H4 (cell line): ENCODE measurements around the gene AFF3. TPM values are rescaled to one million over a fixed set of nuclear protein-coding genes. Genes with fewer than 3 reads are reported as not detected.
A peak's percentile ranks its signal among the peaks of the same experiment; 100 is the strongest.

ENCODE experiments used
- DNase-seq: peaks from one replicate; pipeline ENCODE4 v3.0.0-alpha.2; 2015; ENCODE audit warnings: low spot score
- total RNA-seq: library from RNA; depleted of rRNA; stranded (reverse); fragments of >200 nt; shearing (Covaris generic); gene quantifications from 2 replicates; pipeline ENCODE4 v1.2.3, GENCODE V29; 2014

Gene AFF3
- total RNA-seq, 1 experiment from 2014 or later: 0.37 TPM

GRCh38 chr2:99827296-99827999 is 314.9 kb downstream of the AFF3 start:
- DNase-seq: no peak

- DNase-seq: no peak
Measured at GRCh38 chr2:99825630-99826029, 316.8 kb downstream of the AFF3 start.

- no peak for DNase-seq
Measured at GRCh38 chr2:99824758-99825157, 317.6 kb downstream of the AFF3 start.

- no peak for DNase-seq
Measured at GRCh38 chr2:99822474-99823207, 319.7 kb downstream of the AFF3 start.

DNA sequence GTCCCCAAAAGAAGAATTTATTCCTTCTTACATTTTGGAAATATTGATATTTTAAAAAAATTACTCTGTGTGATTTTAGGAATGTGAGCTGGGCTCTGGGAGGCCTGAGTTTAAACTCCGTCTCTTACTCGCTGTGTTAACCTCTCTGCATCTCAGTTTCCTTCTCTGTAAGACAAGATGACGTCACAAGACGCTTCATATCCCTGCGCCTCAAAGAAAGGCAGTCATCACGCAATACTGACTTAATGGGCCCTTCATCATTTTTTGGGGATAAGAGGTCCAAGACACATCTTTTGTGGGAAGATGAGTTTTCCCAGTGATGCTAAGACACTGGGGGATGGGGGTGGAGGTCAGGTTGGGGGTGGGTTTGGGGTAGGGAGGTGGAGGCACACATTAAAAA is 320.4 kb downstream of the AFF3 start:
- no peak for DNase-seq

- DNase-seq: peak; percentile 28
Measured at GRCh38 chr2:99821572-99821971, 320.8 kb downstream of the AFF3 start.

GRCh38 chr2:99821039-99821438 is 321.4 kb downstream of the AFF3 start:
- DNase-seq: no peak

GRCh38 chr2:99819766-99820165 is 322.6 kb downstream of the AFF3 start:
- DNase-seq: peak; percentile 19

GRCh38 chr2:99818842-99819241 is 323.5 kb downstream of the AFF3 start:
- peak; percentile 24 for DNase-seq

- DNase-seq: no peak
Measured at GRCh38 chr2:99816908-99817307, 325.5 kb downstream of the AFF3 start.

GRCh38 chr2:99812426-99812825 is 330.0 kb downstream of the AFF3 start:
- no peak for DNase-seq

GRCh38 chr2:99811544-99811943 is 330.8 kb downstream of the AFF3 start:
- DNase-seq: no peak

DNA sequence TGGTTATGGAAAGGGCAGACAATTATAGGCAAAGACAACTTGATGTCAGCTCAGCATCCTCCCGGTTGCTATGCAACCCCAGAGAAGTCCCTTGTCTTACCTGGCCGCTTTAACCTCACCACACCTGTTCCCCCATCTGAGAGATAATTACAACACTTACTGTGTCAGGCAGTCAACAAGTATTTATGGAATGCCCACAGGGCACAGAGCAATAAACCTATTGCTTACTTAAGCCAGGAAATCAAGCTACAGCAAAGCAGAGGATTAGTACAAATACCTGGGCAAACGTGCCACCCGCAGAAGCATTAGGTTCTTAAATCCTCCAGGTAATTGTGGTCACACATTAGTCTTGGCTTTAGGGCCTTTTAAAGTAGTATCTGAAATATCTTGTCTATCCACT is 332.2 kb downstream of the AFF3 start:
- no peak for DNase-seq

GRCh38 chr2:99809259-99809900 is 333.0 kb downstream of the AFF3 start:
- DNase-seq: no peak

DNA sequence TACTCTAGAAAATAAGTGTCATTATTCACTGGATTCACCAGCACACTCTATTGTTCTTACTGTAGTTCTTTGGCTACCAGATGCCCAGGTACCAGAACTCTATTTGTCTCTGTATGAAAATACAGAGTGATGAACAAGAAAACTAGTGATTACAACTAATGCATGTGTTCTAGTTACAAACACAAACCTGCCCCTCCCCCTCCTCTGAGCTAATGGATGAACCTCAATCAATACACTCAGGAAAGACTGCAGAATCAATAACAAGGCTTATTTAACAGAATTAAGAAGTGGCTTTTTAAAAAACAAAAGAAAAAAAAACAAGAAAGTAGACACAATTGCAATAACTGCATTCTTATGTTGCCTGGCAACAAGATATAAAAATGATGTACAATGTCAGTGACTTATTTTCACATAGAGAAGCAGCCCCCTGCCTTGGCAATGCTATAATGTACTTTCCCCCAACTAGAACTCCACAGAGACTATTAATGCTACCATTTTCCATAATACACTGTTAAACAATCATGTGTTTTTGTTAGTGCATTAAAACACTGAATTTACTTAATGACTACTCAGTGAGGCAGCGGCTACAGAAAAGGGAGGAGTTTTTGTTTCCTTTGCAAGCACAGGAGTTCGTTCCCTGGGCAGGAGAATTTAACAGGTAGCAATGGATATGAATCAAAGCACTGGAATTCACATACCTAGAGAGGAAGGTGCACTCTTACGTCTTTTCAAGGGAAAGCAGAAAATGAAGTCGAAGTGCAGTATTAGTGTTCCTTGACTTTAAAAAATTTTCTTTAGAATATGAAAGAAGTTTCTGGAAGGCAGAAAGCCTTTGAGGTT is 333.8 kb downstream of the AFF3 start:
- DNase-seq: no peak

GRCh38 chr2:99806758-99807157 is 335.6 kb downstream of the AFF3 start:
- no peak for DNase-seq

DNA sequence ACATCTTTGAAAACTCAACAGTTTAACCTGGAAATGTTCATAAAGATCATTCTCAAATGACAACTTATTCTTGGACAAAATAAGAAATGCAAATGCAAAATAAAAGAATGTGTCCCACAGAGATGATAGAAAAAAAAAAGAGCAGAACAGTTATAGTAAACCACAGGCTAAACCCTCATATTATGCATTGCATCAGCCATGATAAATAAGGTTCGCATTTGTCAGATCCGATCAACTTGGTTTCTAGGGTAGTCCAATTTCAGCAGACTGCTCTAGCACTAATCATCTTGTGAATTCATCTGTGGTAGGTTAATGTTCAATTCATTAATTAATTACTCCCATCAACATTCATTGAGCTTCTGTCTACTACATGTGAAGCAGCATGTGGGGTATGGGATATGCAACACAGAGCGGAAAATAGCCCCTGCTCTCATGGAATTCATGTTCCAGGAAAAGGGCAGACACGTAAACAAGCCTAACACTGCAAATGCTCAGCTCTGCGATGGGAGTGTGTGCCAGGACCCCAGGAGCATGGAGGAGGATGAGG is 336.4 kb downstream of the AFF3 start:
- no peak for DNase-seq

- DNase-seq: no peak
Measured at GRCh38 chr2:99803846-99804245, 338.5 kb downstream of the AFF3 start.

GRCh38 chr2:99802734-99803133 is 339.7 kb downstream of the AFF3 start:
- DNase-seq: no peak

DNA sequence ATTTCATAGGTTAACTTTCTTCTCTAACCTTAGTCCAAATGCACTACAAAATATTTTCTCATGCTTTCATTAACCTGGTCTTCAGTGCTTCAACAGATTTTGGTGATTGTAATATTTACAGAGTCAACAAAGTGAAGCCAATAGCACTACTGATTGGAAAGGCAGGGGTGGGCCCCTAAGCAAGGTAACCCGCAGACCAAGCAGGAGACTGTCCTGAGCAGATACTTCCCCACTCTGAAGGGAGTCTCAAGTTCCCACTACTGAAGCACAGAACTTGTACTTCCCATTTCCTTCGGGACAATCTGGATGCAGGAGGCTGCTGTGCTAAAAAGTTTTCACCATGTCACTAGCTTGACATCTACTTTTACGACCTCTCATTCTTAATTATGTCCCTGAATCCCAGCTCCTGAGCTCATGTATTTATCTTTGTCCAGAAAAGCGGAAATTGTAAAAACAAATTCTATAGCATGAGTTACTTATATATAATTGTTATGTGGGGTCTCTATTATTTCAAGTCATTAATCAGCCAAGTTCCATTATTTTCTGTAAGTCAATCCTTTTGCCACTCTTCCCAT is 341.0 kb downstream of the AFF3 start:
- no peak for DNase-seq

DNA sequence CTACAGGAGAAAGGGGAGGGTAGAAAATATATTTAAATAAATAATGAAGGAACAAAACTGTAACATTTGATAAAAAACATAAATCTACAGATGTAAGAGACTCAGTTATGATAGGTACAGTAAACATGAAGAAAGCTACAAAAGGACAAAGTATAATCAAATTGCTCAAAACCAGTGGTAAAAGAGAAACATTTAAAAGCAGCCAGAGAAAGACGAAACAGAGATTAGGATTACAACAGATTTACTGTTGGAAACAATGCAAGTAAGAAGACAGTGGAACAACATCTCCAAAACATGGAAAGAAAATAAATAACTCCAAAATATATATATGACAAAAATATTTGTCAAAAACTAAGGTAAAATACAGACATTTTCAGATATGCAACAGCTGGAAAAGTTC is 344.9 kb downstream of the AFF3 start:
- no peak for DNase-seq
